ENCODE results near the gene DNAH5. TPM values are rescaled to one million over a fixed set of nuclear protein-coding genes. Genes with fewer than 3 reads are reported as not detected.

The DNAH5 gene
- polyA plus RNA-seq, 3 donors, result not detected

DNA sequence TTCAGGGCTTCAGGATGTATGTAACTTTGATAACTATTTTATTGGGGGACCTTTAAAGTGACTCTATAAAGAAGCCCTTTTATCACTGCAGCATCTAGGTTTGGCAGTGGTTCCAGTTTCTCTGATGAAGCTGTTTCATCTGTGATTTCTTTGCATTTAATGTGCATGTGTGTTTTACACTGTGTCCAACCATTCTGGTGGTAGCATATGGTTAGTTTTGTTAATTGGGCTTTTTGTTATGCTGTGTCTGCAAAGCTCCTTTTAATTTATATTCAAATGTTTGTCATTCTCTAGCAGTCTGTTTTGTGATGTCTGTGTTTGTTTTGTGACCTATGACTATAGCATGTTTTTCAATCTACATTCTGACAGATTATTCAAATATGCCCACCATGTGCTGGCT, 294.8 kb downstream of the DNAH5 start:
- Histone ChIP-seq H3K4me3 (replicated peaks in 1 of 3; ENCODE audit: low read depth in 2 of 3, low read length in 3 of 3) (no peak overlapping the region), H3K79me2 (ENCODE audit: insufficient read depth, low read length) (no peaks in the 10 kb centered on the region), H3K4me2 (replicated peaks; ENCODE audit: extremely low read depth, low read length, poor library complexity, severe bottlenecking) (no peak overlapping the region), H4K20me1 (ENCODE audit: insufficient read depth, low read length) (no peaks in the 10 kb centered on the region), H3K36me3 (replicated peaks in 1 of 2; ENCODE audit: control insufficient read depth in 1 of 2, insufficient read depth in 2 of 2, low read length in 2 of 2) (no peaks in the 10 kb centered on the region), H3K9ac (ENCODE audit: insufficient read depth, low read length, poor library complexity, severe bottlenecking) (no peak overlapping the region), H3K4me1 (ENCODE audit: control insufficient read depth in 1 of 2, insufficient read depth in 2 of 2, low read length in 2 of 2) (no peaks in the 10 kb centered on the region), H2AFZ (ENCODE audit: insufficient read depth, low read depth, low read length, poor library complexity, severe bottlenecking) (no peak overlapping the region), H3K27ac (ENCODE audit: low read depth in 1 of 2, low read length in 2 of 2) (no peak overlapping the region), H3K9me3 (replicated peaks in 1 of 2; ENCODE audit: control insufficient read depth in 1 of 2, insufficient read depth in 1 of 2, low read length in 2 of 2) (peaks cover 0 to 6% of the 10 kb centered on the region in 2 donors), H3K27me3 (ENCODE audit: control insufficient read depth in 2 of 2, insufficient read depth in 2 of 2, low read length in 2 of 2) (no peaks in the 10 kb centered on the region)
- Mint-ChIP-seq H3K36me3 (no peaks in the 10 kb centered on the region), H3K27ac (no peak overlapping the region), H3K9me3 (peaks cover 2 to 8% (median 6%) of the 10 kb centered on the region in 7 donors), H3K27me3 (ENCODE audit: low read depth in 3 of 3) (peaks cover 0 to 2% (median 0%) of the 10 kb centered on the region in 3 donors), H3K4me3 (no peak overlapping the region), H3K4me1 (no peaks in the 10 kb centered on the region)
- intact Hi-C loops (cut with micrococcal nuclease), result no loop called here
- no peak for DNase-seq
- TF ChIP-seq, protein P1, sequence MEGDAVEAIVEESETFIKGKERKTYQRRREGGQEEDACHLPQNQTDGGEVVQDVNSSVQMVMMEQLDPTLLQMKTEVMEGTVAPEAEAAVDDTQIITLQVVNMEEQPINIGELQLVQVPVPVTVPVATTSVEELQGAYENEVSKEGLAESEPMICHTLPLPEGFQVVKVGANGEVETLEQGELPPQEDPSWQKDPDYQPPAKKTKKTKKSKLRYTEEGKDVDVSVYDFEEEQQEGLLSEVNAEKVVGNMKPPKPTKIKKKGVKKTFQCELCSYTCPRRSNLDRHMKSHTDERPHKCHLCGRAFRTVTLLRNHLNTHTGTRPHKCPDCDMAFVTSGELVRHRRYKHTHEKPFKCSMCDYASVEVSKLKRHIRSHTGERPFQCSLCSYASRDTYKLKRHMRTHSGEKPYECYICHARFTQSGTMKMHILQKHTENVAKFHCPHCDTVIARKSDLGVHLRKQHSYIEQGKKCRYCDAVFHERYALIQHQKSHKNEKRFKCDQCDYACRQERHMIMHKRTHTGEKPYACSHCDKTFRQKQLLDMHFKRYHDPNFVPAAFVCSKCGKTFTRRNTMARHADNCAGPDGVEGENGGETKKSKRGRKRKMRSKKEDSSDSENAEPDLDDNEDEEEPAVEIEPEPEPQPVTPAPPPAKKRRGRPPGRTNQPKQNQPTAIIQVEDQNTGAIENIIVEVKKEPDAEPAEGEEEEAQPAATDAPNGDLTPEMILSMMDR (IDR thresholded peaks at IDR 0.05), result no peak

DNA sequence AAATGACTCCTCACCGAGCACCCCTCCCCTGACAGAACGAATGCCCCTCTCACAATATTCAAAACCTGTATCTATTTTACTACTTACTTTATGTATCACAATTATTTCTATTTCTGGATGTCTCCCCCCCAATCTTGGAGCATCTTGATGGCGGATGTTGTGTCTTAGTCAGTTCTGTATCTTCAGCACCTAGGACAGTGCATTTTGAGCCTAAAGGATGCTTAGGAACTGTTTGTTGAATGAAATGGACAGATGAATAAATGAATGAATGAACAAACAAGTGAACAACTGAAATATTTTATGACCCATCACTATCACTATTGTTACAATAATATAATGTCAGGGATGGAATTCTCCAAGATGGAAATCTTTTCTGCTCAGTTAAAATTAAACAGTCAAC, 295.7 kb downstream of the DNAH5 start:
- intact Hi-C loops (cut with micrococcal nuclease), result no loop called here
- Mint-ChIP-seq H3K9me3 (peaks cover 2 to 8% (median 4%) of the 10 kb centered on the region in 7 donors), H3K4me3 (no peak overlapping the region)

More for the DNA sequence above, 295.7 kb downstream of the DNAH5 start:
- H3K27me3 Mint-ChIP-seq (ENCODE audit: low read depth in 3 of 3), result peaks cover 0 to 2% (median 0%) of the 10 kb centered on the region in 3 donors
- H3K36me3 Mint-ChIP-seq, result no peaks in the 10 kb centered on the region
- Histone ChIP-seq H4K20me1 (ENCODE audit: insufficient read depth, low read length) (no peaks in the 10 kb centered on the region), H3K27me3 (ENCODE audit: control insufficient read depth in 2 of 2, insufficient read depth in 2 of 2, low read length in 2 of 2) (no peaks in the 10 kb centered on the region), H2AFZ (ENCODE audit: insufficient read depth, low read depth, low read length, poor library complexity, severe bottlenecking) (no peak overlapping the region), H3K27ac (ENCODE audit: low read depth in 1 of 2, low read length in 2 of 2) (no peak overlapping the region), H3K4me3 (replicated peaks in 1 of 3; ENCODE audit: low read depth in 2 of 3, low read length in 3 of 3) (no peak overlapping the region), H3K79me2 (ENCODE audit: insufficient read depth, low read length) (no peaks in the 10 kb centered on the region), H3K36me3 (replicated peaks in 1 of 2; ENCODE audit: control insufficient read depth in 1 of 2, insufficient read depth in 2 of 2, low read length in 2 of 2) (no peaks in the 10 kb centered on the region), H3K4me2 (replicated peaks; ENCODE audit: extremely low read depth, low read length, poor library complexity, severe bottlenecking) (no peak overlapping the region), H3K9ac (ENCODE audit: insufficient read depth, low read length, poor library complexity, severe bottlenecking) (no peak overlapping the region), H3K4me1 (ENCODE audit: control insufficient read depth in 1 of 2, insufficient read depth in 2 of 2, low read length in 2 of 2) (no peaks in the 10 kb centered on the region), H3K9me3 (replicated peaks in 1 of 2; ENCODE audit: control insufficient read depth in 1 of 2, insufficient read depth in 1 of 2, low read length in 2 of 2) (peaks cover 0 to 6% of the 10 kb centered on the region in 2 donors)
- 89% methylated on average over 3 of the region's 3 CpGs for WGBS (ENCODE audit: insufficient coverage)
- no peak overlapping the region for H3K27ac Mint-ChIP-seq
- TF ChIP-seq, protein P1 (IDR thresholded peaks at IDR 0.05), result no peak
- DNase-seq, result no peak
- H3K4me1 Mint-ChIP-seq, result no peaks in the 10 kb centered on the region
